Thyroid gland (tissue), 4 donors: ENCODE results near the gene NUP62.

Source experiments
- POLR2A ChIP-seq, 2 donors: fragments of 450-650 bp; IDR thresholded peaks; one replicate each; pipeline ENCODE4 v1.6.1; 2017; ENCODE audit warnings: antibody characterized with exemption in 2 of 2, mild to moderate bottlenecking in 2 of 2, moderate library complexity in 1 of 2
- TF ChIP-seq, protein P1 (sequence below), 6 experiments: fragments of 200-600 bp in 3 of 6; fragments of 450-650 bp in 3 of 6; sonication (generic) in 3 of 6; IDR thresholded peaks; one replicate each; pipeline ENCODE4 v1.5.1; 2016 to 2019; ENCODE audit warnings: antibody characterized with exemption in 6 of 6, mild to moderate bottlenecking in 2 of 6, inconsistent platforms in 1 of 6, moderate library complexity in 1 of 6

DNA sequence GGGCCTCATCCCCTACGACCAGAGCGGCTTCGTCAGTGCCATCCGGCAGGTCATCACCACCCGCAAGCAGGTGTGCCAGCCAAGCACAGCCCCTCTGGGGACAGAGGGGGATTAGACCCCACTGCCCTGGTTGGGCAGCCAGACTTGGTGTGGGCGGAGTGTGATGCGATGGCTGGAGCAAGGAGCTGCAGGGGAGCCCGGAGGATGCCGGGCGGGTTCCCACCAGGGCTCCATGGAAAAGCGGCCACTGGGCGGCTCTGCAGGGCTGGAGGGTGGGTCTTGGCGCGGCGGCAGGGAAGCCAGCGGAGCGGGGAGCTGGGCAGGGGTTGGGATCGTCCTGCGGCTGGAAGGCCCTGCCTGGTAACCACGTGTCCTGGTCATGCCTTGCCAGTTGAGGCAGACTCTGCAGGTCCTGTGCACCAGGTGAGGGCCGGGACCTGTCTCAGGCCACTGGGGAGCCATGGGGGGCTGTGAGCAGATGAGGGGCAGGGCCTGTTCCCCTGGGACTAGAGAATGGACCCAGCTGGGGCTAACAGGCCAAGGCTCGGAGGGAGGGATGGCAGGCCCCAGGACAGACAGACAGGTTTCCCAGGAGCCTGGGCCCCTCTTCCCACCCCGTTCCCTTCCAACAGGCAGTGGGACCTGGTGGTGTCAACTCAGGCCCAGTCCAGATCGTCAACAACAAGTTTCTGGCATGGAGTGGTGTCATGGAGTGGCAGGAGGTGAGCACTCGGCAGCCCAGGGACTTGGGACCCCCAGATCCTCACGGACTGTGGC is 72.1 kb downstream of the NUP62 start:
- no peak for TF ChIP-seq POLR2A (IDR thresholded peaks at IDR 0.05)
- TF ChIP-seq, protein P1, sequence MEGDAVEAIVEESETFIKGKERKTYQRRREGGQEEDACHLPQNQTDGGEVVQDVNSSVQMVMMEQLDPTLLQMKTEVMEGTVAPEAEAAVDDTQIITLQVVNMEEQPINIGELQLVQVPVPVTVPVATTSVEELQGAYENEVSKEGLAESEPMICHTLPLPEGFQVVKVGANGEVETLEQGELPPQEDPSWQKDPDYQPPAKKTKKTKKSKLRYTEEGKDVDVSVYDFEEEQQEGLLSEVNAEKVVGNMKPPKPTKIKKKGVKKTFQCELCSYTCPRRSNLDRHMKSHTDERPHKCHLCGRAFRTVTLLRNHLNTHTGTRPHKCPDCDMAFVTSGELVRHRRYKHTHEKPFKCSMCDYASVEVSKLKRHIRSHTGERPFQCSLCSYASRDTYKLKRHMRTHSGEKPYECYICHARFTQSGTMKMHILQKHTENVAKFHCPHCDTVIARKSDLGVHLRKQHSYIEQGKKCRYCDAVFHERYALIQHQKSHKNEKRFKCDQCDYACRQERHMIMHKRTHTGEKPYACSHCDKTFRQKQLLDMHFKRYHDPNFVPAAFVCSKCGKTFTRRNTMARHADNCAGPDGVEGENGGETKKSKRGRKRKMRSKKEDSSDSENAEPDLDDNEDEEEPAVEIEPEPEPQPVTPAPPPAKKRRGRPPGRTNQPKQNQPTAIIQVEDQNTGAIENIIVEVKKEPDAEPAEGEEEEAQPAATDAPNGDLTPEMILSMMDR (IDR thresholded peaks at IDR 0.05) = no peak
